ENCODE results near the gene ATP6V1C2.

- TF ChIP-seq POLR2A (IDR thresholded peaks at IDR 0.05; ENCODE audit: borderline replicate concordance, extremely low read depth, insufficient read depth, insufficient read length): no peak
- no peak for TF ChIP-seq CTCF (IDR thresholded peaks at IDR 0.05 in 2 of 3, conservative IDR thresholded peaks at IDR 0.05 in 1 of 3; ENCODE audit: borderline replicate concordance in 1 of 3, insufficient read depth in 1 of 3, low read depth in 2 of 3, low read length in 2 of 3)
- TF ChIP-seq REST (IDR thresholded peaks at IDR 0.05; ENCODE audit: low read depth): no peak
- TF ChIP-seq CBX3 (IDR thresholded peaks at IDR 0.05; ENCODE audit: low read depth): no peak
- TF ChIP-seq ZBTB33 (IDR thresholded peaks at IDR 0.05; ENCODE audit: extremely low read depth, insufficient replicate concordance, low read length): no peak
Observed at GRCh38 chr2:10795508-10796046, 74.1 kb downstream of the ATP6V1C2 start.

All from HCT116 (cell line).